Suppressor macrophage treated with lipopolysaccharide for 1 hour (primary cell): ENCODE measurements around the gene TM4SF5.

ENCODE experiments used
- DNase-seq, 3 donors: peaks; one replicate each; pipeline ENCODE4 v3.0.0-alpha.2; 2020 to 2022

TM4SF5 gene, protein sequence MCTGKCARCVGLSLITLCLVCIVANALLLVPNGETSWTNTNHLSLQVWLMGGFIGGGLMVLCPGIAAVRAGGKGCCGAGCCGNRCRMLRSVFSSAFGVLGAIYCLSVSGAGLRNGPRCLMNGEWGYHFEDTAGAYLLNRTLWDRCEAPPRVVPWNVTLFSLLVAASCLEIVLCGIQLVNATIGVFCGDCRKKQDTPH

DNA sequence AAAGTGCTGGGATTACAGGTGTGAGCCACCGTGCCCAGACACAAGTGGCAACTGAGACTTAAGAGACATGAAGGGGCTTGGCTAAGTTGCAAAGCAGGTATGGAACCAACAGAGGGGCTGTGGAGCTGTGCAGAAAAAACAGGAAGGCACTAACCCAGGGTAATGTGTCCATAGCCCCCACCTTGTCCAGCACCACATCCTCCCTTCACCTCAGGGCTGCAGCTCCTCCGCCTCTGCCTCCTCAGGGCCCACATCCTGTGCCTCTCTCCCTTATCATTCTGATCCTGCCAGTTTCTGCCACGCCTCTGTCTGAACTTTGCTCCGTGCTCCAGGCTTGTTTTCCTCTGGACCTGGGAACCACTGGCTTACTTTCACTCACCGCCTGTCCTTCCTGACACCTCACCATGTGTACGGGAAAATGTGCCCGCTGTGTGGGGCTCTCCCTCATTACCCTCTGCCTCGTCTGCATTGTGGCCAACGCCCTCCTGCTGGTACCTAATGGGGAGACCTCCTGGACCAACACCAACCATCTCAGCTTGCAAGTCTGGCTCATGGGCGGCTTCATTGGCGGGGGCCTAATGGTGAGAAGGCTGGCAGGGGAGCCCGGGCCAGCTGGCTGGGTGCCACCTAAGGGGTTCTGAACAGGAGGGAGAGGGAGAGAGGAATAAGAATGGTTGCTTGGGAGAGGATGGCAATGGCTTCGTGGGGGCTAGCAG is at the start of gene TM4SF5:
TSS of gene TM4SF5 (plus strand) at position 368 of the 716 bp plus-strand sequence. CDS start at position 405, 37 bp downstream.
- no peak for DNase-seq

- no peak for DNase-seq
Observed at GRCh38 chr17:4722678-4723240, 48.9 kb upstream of the TM4SF5 start.

GRCh38 chr17:4724650-4725049 is 47.0 kb upstream of the TM4SF5 start:
- no peak for DNase-seq

GRCh38 chr17:4725646-4726310 is 45.9 kb upstream of the TM4SF5 start:
- DNase-seq = peak; percentile 72 to 92 (median 86)

- peak; percentile 70 to 86 (median 73) for DNase-seq
Observed at GRCh38 chr17:4728124-4728523, 43.6 kb upstream of the TM4SF5 start.

GRCh38 chr17:4733073-4733531 is 38.6 kb upstream of the TM4SF5 start:
- peak; percentile 91 to 95 (median 92) for DNase-seq

- no peak for DNase-seq
Observed at GRCh38 chr17:4734857-4735475, 36.7 kb upstream of the TM4SF5 start.

DNA sequence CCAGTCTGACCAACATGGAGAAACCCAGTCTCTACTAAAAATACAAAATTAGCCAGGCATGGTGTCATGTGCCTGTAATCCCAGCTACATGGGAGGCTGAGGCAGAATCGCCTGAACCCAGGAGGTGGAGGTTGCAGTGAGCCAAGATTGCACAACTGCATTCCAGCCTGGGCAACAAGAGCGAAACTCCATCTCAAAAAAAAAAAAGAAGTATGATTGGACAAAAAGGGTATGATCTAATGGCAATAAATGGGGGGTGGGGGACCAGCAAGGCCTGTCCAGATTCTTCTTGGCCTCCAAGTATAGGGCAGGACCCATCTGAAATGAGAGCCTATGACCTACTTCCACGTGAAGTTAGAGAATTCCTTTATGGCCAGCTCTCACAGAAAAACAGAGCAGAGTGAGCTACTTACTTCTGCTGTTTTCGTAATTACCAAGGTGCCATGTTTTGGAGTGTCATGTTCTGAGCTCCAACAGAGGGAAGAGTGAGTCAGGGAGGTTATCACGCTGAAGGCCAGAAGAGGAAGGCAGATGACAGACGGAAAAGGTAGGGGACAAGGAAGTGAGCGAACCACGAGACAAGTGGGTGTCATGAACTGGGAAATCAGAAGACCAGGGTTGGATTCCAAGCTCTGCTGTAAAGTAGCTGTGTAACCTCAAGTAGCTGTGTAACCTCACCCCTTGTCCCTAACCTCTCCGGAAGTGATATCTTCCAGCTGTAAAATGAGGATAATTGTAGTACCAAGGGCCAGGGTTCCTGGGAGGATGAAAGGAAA is 35.6 kb upstream of the TM4SF5 start:
- peak; percentile 89 to 93 (median 91) for DNase-seq

GRCh38 chr17:4738136-4739121 is 33.3 kb upstream of the TM4SF5 start:
- peak; percentile 27 to 51 (median 46) for DNase-seq

GRCh38 chr17:4739122-4740024 is 32.3 kb upstream of the TM4SF5 start, which contains the start of the genes CXCL16 and ZMYND15:
CXCL16 (minus strand) TSS chr17:4739928; CDS start chr17:4739339, 589 bp downstream.
ZMYND15 (plus strand) TSS chr17:4739833; CDS start chr17:4740549, 716 bp downstream.
- DNase-seq = peak; percentile 75 to 88 (median 81)

DNA sequence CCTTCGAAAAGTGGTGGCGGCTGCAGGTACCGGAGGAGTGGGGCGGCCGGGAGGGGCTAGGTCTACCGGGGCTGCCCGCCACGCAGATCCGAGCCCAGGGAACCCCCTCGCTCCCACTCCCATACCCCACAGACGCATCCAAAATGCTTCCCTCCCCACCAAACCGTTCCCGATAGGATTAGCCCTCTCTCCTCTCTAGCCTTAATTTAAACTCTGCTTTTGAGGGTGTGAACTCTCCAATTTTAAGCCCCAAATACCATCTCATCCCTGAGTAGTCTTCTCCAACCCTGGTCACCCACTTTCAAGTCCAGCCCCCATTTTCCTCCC is 31.7 kb upstream of the TM4SF5 start:
- DNase-seq = no peak

DNA sequence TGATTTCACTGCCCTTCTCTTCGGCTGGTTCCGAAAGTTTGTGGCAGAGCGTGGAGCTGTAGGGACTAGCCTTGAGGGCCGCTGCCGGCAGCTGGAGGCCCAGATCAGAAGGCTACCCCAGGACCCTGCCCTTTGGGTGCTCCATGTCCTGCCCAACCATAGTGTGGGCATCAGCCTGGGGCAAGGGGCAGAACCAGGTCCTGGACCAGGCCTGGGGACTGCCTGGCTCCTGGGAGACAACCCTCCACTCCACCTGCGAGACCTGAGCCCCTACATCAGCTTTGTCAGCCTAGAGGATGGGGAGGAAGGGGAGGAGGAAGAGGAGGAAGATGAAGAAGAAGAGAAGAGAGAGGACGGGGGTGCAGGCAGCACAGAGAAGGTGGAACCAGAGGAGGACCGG is 31.1 kb upstream of the TM4SF5 start:
- DNase-seq = no peak

GRCh38 chr17:4741544-4741943 is 30.1 kb upstream of the TM4SF5 start:
- no peak for DNase-seq

DNA sequence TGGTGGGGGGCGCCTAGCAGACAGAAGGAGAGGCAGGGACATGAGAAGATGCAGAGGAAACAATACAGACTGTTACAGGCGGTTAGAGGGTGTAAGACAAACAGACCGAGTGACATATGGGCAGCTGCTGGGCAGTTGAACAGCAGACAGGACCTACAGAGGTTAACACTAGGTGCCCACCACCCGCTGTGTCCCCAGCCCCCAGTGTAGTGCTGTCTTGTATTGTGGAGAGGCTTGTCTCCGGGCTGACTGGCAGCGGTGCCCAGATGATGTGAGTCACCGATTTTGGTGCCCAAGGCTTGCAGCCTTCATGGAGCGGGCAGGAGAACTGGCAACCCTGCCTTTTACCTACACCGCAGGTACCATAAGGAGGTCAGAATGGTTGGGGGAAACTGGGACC is 29.6 kb upstream of the TM4SF5 start:
- DNase-seq = no peak

GRCh38 chr17:4742629-4743028 is 29.1 kb upstream of the TM4SF5 start:
- no peak for DNase-seq

GRCh38 chr17:4743216-4743615 is 28.5 kb upstream of the TM4SF5 start:
- DNase-seq = no peak

DNA sequence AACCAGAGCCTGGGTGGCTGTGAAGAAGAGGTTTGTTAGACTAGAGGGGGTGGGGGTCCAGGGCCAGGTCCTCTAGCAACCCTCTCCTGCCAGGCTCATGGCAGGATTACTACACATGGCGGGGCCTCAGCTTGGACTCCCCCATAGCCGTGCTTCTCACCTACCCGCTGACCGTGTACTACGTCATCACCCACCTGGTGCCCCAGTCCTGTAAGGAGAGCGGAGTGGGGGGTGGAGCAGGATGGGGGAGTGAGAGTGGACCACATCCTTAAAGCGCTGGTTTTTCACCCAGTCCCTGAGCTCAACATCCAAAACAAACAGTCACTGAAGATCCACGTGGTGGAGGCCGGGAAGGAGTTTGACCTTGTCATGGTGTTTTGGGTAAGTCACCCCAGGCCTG is 27.8 kb upstream of the TM4SF5 start:
- no peak for DNase-seq

- DNase-seq = no peak
Observed at GRCh38 chr17:4744999-4745969, 26.4 kb upstream of the TM4SF5 start.
